RPMI8226 (cell line): ENCODE results near the gene RASSF3.
"Not testable (repeated sequence)": the region's sequence is repeated elsewhere in the genome, so short reads cannot be mapped to it uniquely, and the experiment has no call there.

ENCODE experiments used
- DNase-seq: peaks from one replicate; pipeline ENCODE4 v3.0.0-alpha.2; 2015

Gene RASSF3

DNA sequence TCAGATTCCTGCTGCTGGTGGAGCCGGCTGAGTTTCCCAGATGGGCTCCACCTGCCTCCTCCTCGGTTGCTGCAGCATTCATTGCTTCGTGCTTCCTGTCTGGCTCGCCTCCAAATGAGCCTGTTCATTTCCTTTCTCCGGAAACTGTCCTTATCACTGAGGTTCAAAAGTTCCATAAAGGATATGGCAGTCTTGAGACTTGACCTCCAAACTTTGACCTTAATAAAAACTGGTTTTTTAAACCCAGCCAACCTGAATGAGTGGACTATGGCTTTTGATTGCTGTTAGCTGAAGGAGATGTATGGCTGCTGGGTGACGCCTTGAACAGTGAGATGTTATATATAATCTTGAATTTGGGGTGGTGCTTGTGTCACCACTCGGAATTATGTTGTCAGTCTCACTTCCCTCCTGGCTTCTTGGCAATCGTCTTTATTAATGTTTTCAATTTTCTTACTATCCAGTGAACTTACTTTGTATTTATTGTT lies 62.7 kb downstream of the RASSF3 start:
- peak; percentile 49 for DNase-seq

DNA sequence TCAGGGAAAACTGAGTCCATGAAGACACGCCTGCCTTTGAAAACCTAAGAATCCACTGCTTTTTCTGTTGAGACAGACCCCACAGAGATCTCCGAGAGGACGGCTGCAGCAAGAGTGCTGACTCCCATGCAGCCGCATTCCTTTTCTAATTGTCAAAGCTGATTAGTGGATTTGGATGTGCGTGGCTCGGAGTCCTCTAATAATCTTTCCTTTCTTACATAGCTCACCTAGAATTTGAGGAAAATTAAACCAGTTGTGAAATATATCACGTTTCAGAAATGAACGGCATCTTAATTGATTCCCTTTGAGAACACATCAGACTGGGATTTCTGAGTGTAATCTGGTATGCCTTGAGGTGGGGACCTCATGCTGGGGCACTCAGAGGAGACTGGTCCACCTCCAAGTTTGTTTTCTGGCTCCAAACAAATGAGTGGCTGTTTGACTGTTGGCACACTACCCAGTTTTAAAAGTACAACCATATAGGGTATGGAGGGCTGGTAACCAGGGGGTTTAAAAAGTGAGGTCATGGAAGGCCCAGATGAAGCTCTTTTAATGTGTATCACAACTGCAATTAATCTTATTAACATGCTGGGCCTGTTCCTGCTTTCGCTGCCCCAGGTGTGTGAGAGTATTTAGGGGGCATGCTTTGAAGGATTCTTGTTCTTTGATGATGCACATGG lies 63.3 kb downstream of the RASSF3 start:
- DNase-seq: no peak

DNA sequence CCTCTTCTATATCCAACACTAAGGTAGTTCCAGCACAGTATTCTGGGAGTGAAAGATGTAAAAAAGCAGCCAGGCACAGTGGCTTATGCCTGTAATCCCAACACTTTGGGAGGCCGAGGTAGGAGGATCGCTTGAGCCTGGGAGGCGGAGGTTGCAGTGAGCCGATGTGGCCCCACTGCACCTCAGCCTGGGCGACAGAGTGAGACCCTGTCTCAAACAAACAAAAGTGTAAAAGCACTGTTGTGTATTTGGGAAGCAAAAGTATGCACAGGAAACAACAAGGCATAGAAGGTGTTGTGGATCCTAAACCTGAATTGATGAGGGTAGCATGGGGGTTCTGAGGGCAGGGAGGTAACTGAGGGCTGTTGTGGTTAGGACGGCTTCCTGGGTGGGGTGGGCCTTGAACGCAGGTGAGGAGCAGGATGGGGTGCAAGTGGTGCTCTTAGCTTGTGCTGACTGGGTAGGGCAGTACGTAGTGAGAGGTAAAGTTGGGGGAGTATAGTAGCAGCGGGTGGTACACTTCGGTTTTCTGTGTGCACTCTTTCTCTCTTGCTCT lies 64.2 kb downstream of the RASSF3 start:
- no peak for DNase-seq

DNA sequence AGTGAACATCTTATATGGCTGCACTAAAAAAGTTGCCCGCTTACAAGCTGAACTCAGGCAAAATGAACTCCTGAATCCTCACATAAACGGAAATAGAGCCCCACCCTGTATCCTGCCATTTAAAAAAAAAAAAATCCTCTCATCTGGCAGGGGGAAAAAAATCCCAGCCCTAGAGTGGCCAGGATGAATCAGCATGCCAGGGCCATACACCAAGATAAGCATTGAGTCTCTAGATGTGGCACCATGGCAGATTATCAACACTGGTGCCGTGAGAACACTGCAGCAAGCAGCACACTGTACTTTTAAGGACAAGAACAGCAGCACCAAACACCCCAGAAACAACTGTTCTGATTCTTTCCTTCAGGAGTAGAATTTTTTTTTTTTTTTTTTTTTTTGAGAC lies 65.5 kb downstream of the RASSF3 start:
- DNase-seq: no peak

DNA sequence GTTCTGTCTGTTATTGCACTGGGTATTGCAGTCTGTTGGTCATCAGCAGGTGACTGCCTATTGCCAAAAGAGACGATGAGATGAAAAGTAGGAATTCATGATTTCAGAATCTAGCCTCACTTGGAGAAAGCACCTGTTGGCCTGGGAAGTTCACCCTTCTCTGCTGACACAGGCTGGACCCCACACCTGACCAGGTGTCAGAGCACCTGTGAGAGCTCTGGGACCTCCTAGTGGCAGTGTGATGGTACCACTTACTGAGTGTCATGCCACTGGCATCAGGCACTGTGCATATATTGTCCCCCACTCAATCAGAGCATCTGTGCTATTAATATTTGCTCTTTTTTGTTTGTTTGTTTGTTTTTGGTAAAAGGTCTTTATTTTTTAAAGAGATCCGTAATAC lies 68.0 kb downstream of the RASSF3 start:
- peak; percentile 51 for DNase-seq

DNA sequence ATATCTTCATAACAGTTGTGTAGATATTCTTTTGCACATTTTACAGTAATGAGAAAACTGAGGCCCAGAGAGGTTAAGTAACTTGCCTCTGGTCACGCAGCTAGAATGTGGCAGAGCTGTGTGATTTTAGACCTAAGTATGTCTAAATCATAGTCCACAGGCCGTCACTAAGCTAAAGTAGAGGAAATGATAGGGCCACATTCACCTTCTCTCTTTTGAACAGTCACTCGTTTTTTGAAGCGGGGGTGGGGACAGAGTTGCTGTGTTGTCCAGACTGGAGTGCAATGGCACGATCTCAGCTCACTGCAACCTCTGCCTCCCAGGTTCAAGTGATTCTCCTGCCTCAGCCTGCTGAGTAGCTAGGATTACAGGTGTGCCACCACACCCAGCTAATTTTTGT lies 68.5 kb downstream of the RASSF3 start:
- DNase-seq: no peak

DNA sequence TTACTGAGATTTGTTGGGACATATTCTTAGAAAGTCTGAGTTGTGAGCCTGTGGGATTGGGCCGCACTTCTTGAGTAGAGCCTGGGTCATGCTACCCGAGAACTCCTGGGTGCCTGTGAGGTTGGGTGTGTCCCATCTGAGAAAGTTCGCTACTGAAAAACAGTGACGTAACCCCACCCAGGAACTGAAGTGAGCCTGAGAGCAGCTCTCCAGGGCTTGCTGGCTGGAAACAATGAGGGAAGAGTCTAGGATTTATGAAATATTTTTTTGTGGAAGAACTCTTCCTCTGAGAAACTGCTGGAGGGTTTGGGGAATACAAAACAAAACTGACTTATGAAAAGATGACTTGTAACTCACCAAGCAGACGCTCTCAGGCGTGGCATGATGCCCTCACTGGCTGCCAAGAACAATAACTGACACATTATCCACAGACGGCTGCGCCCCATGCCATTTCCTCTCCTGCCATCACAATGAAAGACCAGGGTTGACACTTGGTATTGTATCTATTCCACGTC lies 69.2 kb downstream of the RASSF3 start:
- no peak for DNase-seq

DNA sequence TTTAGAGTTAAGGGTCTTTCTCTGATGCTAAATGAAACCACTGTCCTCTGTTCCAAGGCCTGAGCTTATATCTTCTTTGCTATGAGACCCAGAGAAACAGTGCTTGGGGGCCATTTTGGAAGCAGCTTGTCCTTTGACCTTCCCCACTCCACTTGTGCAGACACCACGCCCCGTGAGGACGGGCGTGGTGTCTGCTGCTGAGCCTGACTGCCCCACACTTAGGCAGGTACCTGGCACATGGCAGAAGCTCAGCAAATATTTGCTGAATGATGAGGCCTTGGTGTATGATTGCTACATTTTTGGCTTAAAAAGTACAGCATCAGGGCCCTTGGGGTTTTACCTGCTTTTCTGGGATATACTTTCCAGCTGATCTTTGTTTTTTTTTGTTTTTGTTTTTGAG lies 69.9 kb downstream of the RASSF3 start:
- DNase-seq: no peak

DNA sequence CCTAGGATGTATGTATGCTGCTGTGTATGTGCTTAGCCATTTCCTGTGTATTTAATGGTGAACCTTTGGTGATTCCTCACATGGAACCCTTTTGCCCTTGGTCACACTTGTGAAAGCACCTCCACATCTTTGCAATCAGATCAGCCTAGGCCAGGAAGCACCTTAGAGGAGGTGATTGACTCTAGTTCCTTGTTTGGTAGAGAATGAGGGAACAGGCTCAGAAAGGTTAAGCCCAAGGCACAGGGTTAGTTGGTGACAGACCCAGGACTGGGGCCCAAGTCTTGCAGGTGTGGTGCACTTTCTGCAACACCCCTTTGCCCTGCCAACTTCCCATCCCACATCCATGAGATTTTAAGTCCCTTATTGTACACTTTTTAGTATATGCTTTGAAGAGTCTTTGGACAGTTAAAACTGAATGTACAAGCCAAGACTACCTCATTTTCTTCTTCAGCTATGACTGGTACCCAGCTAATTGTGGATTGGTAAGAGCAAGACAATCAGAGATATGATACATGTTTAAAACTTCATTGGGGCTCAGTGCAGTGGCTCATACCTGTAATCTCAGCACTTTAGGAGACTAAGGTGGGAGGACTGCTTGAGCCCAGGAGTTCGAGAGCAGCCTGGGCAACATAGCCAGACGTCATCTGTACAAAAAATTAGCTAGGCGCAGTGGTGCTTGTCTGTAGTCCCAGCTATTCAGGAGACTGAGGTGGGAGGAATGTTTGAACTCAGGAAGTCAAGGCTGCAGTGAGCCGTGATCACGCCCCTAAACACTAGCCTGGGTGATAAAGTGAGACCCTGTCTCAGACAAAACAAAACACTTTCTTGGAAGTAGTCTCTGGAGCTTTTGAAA lies 71.1 kb downstream of the RASSF3 start:
- no peak for DNase-seq

DNA sequence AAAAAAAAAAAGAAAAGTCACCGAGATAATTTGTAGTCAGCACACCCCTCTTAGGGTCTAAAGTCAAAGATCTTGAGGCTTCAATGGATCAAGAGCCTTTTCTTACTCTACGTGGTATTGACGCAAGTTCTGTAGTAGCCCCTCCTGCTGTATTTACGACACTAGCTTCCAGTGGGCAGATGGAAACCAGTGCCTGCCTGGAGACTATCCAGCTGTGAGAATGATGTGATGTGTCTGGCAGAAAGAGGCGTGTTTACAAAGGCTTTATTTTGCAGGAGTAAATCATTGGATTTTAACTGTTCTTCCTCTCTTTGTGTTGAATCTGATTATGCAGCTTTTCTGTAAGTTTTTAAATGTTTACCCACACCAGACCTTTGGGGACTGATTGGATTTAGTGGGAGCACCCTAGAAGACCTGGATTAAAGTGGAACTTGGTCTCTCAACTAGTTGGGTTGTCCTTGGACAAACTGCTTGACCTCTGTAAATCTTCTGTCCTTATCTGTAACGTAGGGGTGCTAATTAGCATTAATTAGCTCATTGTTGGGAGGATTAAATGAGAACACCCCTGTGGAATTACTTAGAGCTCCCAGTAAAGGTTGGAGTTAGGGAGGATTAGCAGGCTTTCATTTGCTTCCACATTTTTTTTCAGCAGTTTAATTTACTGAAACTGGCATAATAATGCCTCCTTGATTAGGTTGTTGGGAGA lies 72.4 kb downstream of the RASSF3 start:
- DNase-seq: no peak

DNA sequence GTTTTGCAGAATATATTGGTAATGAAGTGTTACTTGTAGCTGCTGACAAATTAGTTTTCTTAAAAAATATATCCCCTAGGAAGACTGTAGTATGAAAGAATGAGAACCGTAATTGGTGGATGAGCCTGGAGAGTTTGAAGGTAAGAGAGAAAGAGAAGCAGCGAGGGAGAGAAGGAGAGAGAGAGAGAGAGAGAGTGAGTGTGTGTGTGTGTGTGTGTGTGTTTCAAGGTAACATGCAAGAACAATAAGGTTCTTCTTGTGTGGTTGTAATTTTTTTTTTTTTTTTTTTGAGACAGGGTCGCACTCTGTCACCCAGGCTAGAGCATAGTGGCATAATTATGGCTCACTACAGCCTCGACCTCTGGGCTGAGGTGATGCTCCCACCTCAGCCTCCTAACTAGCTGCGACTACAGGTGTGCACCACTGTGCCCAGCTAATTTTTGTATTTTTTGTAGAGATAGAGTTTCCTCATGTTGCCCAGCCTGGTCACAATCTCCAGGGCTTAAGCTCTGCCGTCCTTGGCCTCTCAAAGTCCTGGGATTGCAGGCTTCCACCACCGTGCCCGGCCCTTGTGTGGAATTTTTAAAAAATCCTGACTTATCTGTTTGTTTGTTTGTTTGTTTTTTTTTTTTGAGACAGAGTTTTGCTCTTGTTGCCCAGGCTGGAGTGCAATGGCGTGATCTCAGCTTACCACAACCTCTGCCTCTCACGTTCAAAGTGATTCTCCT lies 73.7 kb downstream of the RASSF3 start:
- DNase-seq: no peak

DNA sequence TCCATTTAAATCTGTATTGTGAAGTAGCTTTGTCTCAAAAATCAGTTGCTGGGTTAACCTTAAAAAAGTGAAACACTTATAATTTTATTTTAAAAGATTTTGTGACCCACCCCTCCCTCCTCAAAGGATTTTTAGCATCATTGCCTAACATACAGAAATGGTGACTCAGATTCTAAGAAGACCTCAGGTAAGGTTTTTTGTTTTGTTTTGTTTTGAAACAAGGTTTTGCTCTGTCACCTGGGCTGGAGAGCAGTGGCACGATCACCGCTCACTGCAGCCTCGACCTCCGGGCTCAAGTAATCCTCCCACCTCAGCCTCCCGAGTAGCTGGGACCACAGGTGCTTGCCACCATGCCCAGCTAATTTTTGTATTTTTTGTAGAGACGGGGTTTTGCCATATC lies 74.8 kb downstream of the RASSF3 start:
- no peak for DNase-seq

DNA sequence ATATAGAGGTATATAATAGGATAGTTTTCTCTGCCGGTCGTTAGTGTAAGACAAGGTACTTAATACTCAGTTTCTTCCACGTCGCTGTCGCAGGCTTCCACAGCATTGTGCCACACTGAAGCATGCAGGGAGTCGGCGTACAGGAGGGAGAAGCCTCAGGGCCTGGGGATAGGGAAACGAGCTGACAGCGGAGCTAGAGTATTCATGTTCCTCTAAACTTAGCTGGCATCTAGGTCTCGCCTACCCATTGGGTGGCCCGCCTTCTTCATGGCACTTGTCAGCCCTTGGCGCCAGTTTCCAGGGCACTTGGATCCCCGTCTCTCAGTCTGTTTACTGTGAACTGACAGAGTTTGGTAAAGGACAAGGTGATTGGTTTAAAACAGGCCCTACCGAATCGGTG lies 75.3 kb downstream of the RASSF3 start:
- DNase-seq: no peak

DNA sequence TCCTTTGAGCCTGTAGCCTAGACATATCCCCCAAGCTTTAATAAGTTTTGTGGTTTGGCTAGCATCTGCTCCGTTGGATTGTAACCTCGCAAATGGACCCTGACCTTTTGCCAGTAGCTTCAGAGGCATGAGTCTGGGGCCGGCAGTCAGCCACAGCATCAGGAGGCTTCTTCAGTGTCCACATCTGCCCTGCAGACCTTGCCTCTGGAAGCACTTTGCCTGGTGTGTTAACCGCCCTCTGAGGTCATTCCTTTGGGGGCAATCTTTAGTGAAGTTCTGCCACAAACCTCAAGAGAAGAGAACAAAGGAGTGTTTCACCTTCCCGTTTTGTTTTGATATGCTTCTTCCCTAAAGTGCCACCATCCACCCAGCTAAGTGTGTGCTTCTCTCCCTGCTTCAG lies 77.5 kb downstream of the RASSF3 start:
- no peak for DNase-seq

DNA sequence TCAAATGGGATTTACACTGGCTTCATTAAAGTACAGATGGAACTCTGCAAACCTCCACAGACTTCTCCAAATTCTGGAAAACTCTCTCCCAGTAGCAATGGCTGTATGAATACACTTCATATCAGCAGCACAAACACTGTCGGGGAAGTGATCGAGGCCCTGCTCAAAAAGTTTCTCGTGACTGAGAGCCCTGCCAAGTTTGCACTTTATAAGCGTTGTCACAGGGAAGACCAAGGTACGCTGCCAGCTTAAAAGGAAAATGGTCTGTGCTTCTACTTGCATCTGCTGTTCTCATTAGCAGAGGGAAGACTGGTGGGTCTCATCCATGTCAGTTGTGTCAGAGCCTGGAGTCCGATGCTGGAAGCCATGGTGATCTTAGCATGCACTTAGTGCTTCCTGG lies 77.9 kb downstream of the RASSF3 start:
- DNase-seq: no peak

DNA sequence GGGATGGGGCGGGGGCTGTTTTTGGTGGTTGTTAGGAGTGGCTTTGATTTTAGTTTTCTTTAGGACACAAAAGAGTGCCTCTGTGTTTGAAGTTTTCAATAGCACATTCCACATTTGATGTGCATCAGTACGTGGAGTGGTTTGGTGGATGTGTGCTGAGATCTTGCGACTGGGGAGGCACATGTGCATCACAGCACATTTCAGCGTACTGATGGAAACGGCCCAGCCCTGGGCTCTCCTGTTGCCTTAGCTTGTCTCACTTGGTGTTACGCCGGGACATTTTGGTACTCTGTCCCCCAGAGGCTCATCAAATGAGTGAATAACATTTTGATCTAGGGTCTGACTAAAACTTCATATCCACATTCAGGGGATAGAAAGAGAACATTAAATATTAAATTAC lies 78.4 kb downstream of the RASSF3 start:
- no peak for DNase-seq

DNA sequence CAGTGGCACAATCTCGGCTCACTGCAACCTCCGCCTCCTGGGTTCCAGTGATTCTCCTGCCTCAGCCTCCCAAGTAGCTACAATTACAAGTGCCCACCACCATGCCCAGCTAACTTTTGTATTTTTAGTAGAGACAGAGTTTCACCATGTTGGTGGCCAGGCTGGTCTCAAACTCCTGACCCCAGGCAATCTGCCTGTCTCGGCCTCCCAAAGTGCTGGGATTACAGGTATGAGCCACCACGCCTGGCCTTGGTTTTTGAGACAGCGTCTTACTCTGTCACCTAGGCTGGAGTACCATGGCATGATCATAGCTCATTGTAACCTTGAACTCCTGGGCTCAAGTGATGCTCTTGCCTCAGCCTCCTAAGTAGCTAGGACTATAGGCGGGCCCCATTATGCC lies 79.9 kb downstream of the RASSF3 start:
- DNase-seq: not testable (repeated sequence)

DNA sequence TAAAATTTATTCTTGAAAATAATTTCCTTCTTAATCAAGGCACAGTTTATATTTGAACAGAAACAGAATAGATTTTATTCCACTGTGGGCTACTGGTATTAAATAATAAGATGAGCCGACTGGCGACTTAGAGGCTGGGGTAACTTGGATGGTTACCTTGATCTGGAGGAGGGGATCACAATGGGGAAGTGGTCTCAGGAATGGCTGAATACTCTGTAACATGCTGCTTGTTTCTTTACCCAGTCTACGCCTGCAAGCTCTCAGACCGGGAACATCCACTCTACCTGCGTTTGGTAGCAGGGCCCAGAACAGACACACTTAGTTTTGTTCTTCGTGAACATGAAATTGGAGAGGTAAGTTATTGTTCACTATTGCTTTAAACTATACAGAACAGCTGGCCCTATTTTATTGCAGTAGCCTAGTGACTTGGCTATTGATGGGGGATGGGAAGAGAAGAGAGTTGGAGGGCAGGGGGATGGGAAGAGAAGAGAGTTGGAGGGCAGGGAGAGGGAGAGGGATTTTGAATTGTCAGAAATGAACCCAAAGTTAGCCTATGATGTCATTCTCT lies 81.0 kb downstream of the RASSF3 start:
- no peak for DNase-seq

DNA sequence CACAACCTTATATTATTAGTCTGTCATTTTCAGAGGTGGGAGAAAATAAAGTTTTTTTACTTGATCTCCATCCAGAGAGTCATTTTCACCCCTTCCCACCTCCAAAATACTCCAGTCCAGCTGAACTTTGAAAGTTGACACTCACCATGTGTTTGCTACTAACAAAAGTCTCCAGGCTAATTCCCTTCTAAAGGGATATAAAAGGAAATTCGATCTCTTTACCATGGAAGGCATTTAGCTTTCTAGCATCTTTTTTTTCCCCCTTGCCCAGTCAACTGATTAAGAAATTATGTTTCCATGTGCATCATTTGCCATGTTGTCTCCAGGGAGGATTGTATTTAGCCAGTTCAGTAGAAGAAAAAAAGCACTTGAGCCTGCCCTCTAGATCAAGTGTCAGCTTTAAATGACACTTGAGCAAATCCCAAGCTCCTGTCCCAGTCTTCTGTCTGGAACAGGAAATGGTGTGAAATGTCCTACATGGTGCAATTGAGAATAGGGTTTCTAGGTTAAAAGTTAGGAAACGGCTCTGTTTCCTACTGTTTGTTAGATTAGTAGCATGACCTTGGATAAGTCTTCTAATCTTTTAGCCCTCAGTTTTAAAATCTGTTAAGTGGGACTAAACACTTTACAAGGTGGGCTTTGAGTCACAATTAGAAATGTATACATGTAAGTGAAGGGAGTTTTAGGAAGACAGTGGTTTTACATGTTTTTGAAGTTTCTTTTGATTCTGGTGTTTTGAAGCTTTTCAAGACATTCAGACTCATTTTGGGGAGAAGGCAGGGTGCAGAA lies 81.7 kb downstream of the RASSF3 start:
- no peak for DNase-seq

DNA sequence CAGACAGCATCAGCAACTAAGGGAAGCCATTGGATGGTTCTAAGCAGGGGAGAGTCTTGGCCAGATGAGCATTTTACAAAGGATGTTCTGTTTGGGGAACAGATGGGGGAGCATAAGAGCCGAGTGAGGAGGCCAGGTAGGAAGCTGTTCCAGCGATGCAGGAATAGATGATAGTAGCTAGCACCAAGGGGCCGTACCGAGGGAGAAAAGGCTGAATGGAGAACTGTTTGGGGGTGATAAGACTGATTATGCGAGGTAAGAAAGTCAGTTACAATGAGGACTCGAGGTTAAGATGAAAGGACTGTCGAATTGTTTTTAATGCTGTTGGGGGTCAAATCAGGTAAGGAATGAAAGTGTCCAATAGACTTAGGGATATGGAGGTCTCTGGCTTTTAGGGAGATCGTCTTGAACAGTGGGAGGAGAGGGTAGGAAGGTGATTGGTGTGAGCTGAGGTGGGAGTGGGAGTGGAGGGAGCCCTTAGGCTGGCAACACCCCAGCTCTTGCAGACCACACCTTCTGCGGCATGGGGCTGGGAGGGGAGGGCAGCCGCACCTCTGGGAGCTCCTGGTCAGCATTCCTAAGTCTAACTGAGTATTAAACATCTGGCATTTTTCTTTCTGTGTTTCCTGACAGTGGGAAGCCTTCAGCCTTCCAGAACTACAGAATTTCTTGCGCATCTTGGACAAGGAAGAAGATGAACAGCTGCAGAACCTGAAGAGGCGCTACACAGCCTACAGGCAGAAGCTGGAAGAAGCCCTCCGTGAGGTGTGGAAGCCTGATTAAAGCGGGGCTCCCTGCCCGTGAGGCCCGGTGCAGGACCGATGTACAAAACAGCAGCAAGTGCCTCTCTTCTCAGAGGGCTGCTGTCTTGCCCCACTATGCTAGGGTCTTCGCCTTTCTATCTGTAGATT lies 84.1 kb downstream of the RASSF3 start:
- no peak for DNase-seq
